ENCODE measurements around the gene PLEKHA3.

GRCh38 chr2:178512484-178512883, 32.2 kb downstream of the PLEKHA3 start:
- TF ChIP-seq, protein P1, sequence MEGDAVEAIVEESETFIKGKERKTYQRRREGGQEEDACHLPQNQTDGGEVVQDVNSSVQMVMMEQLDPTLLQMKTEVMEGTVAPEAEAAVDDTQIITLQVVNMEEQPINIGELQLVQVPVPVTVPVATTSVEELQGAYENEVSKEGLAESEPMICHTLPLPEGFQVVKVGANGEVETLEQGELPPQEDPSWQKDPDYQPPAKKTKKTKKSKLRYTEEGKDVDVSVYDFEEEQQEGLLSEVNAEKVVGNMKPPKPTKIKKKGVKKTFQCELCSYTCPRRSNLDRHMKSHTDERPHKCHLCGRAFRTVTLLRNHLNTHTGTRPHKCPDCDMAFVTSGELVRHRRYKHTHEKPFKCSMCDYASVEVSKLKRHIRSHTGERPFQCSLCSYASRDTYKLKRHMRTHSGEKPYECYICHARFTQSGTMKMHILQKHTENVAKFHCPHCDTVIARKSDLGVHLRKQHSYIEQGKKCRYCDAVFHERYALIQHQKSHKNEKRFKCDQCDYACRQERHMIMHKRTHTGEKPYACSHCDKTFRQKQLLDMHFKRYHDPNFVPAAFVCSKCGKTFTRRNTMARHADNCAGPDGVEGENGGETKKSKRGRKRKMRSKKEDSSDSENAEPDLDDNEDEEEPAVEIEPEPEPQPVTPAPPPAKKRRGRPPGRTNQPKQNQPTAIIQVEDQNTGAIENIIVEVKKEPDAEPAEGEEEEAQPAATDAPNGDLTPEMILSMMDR (IDR thresholded peaks at IDR 0.05) = no peak
- no peak for TF ChIP-seq POLR2A (IDR thresholded peaks at IDR 0.05)

All from heart left ventricle (tissue), 13 donors.